ENCODE measurements around the gene PLCD4. TPM values are rescaled to one million over a fixed set of nuclear protein-coding genes. Genes with fewer than 3 reads are reported as not detected.

The PLCD4 gene
- total and polyA plus RNA-seq, 10 of the 15 experiments (the other 5 are each of a cell fraction or from before 2014, with no cell fraction given) = under 0.01 to 1.5 (median 0.23) TPM; not detected in 2

DNA sequence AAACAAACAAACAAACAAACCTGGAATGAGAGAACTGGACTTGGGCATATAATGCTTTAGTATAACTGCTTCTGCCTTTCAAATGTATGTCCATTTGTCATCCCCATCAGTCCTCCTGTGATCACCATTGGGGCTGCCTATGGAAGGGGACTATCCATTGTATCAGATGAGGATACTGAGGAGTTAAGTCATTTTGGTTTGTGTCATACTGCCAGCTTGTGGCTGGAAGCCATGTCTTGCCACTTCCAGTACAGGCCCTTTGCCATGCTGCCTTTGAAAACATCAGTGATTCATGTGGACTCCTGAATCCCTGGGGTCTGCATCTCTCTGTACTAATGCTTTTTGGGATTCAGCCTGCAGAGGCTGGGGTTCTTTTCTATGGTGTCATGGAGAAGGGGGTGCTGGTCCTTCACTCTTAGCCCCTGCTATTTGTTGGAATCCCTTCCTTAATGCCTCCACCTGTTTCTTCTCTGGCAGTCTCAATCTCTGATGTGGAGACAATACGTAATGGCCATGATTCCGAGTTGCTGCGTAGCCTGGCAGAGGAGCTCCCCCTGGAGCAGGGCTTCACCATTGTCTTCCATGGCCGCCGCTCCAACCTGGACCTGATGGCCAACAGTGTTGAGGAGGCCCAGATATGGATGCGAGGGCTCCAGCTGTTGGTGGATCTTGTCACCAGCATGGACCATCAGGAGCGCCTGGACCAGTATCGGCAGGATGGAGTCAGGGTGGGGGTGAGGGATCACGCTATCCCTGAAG, 10.6 kb downstream of the PLCD4 start (continued):
- TF ChIP-seq, protein P1, sequence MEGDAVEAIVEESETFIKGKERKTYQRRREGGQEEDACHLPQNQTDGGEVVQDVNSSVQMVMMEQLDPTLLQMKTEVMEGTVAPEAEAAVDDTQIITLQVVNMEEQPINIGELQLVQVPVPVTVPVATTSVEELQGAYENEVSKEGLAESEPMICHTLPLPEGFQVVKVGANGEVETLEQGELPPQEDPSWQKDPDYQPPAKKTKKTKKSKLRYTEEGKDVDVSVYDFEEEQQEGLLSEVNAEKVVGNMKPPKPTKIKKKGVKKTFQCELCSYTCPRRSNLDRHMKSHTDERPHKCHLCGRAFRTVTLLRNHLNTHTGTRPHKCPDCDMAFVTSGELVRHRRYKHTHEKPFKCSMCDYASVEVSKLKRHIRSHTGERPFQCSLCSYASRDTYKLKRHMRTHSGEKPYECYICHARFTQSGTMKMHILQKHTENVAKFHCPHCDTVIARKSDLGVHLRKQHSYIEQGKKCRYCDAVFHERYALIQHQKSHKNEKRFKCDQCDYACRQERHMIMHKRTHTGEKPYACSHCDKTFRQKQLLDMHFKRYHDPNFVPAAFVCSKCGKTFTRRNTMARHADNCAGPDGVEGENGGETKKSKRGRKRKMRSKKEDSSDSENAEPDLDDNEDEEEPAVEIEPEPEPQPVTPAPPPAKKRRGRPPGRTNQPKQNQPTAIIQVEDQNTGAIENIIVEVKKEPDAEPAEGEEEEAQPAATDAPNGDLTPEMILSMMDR (IDR thresholded peaks at IDR 0.05 in 2 of 3, conservative IDR thresholded peaks at IDR 0.05 in 1 of 3; ENCODE audit: control insufficient read depth in 2 of 3, extremely low read depth in 1 of 3, insufficient read depth in 1 of 3, low read depth in 3 of 3, low read length in 3 of 3) = peak in 2 of 3 experiments; percentile 21 to 31; a peak in 2 of 6 replicates
- no peak for TF ChIP-seq MTA3 (IDR thresholded peaks at IDR 0.05; ENCODE audit: borderline replicate concordance, low read length)

DNA sequence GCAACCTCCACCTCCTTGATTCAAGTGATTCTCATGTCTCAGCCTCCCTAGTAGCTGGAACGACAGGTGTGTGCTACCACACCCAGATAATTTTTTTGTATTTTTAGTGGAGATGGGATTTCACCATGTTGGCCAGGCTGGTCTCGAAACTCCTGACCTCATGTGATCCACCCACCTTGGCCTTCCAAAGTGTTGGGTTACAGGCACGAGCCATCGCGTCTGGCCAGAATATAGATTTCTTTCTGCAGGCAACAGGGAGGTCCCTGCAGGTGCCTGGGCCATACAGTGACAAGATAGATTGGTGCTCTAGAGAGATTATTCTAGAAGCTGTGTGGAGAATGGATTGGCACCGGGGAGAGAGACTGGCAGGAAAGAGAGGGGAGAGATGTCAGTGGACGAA, 13.3 kb downstream of the PLCD4 start:
- in situ Hi-C loops (cut with MboI) = no loop called here
- ATAC-seq = no peak
- 45% methylated on average over 7 of the region's 7 CpGs for WGBS (ENCODE audit: insufficient coverage, insufficient replicate concordance, low lambda C conversion rate, missing lambda C conversion rate)
- no peak overlapping the region for H2AFZ ChIP-seq (ENCODE audit: control insufficient read depth, low read depth, low read length)
- no peak overlapping the region for H3K27ac ChIP-seq (ENCODE audit: control insufficient read depth, insufficient read depth)
- no peaks in the 10 kb centered on the region for H3K9me3 ChIP-seq (replicated peaks; ENCODE audit: control insufficient read depth, insufficient read depth, low read length)
- no peaks in the 10 kb centered on the region for H3K27me3 ChIP-seq (replicated peaks in 1 of 2; ENCODE audit: control insufficient read depth in 2 of 2, insufficient read depth in 2 of 2, low read length in 1 of 2)
- no TSS peak for BruUV-seq (replicated peaks)
- H3K4me3 ChIP-seq = no peak overlapping the region
- TF ChIP-seq MYB (IDR thresholded peaks at IDR 0.05; ENCODE audit: borderline replicate concordance, low read depth, low read length) = no peak
- no peak for TF ChIP-seq WRNIP1 (IDR thresholded peaks at IDR 0.05; ENCODE audit: borderline replicate concordance, low read depth, low read length)
- no peaks in the 10 kb centered on the region for H3K36me3 ChIP-seq (ENCODE audit: control insufficient read depth in 2 of 2, insufficient read depth in 2 of 2, low read length in 1 of 2)
- no peak for FAIRE-seq
- no peaks in the 10 kb centered on the region for H4K20me1 ChIP-seq (ENCODE audit: control insufficient read depth, insufficient read depth)
- RAD21 ChIA-PET (ENCODE audit: unreplicated experiment) = no interaction called here
- SMC1A ChIA-PET (ENCODE audit: uncharacterized antibody, unreplicated experiment) = no interaction called here
- H3K9ac ChIP-seq (ENCODE audit: control insufficient read depth, insufficient read depth, low read length) = no peak overlapping the region
- no peak for DNase-seq (ENCODE audit: low read depth, low spot score)
- no peak overlapping the region for H3K4me2 ChIP-seq (ENCODE audit: control insufficient read depth, insufficient read depth)
- POLR2A ChIA-PET = interaction anchor here (0.6 kb wide), 1 partner anchor 9 kb away, joined by 3 read pairs; no protein-coding TSS in a partner anchor
- intact Hi-C loops (cut with micrococcal nuclease; ENCODE audit: unreplicated experiment) = no loop called here
- CTCF ChIA-PET = no interaction called here
- H3K4me1 ChIP-seq (ENCODE audit: control insufficient read depth, insufficient read depth, low read length) = no peaks in the 10 kb centered on the region
- no peaks in the 10 kb centered on the region for H3K79me2 ChIP-seq (ENCODE audit: control insufficient read depth, insufficient read depth, low read length)

Measured in GM12878 (cell line).